H9 (cell line): ENCODE data around the gene NTMT1. TPM values are rescaled to one million over a fixed set of nuclear protein-coding genes. Genes with fewer than 3 reads are reported as not detected.

Source experiments
- DNase-seq: peaks from one replicate; pipeline ENCODE4 v3.0.0-alpha.2; 2017
- H2AFZ ChIP-seq: one replicate; pipeline ENCODE4 v1.6.1; 2013; ENCODE audit warnings: mild to moderate bottlenecking, low read length, control low read depth, moderate library complexity
- H2AK5ac ChIP-seq: 2 replicates; pipeline ENCODE4 v1.6.1; 2013; ENCODE audit warnings: low read length, control low read depth, mixed read lengths; ENCODE audit not compliant: insufficient read length
- H2BK120ac ChIP-seq: one replicate; pipeline ENCODE4 v1.6.1; 2013; ENCODE audit warnings: low read depth, mild to moderate bottlenecking, low read length, control low read depth, inconsistent platforms; ENCODE audit not compliant: poor library complexity, severe bottlenecking
- H2BK12ac ChIP-seq: 2 replicates; pipeline ENCODE4 v1.6.1; 2013; ENCODE audit warnings: low read length, control low read depth, mixed read lengths, low read depth; ENCODE audit not compliant: insufficient read length
- H2BK15ac ChIP-seq: 2 replicates; pipeline ENCODE4 v1.6.1; 2013; ENCODE audit warnings: low read depth, low read length, control low read depth
- H2BK20ac ChIP-seq: one replicate; pipeline ENCODE4 v1.6.1; 2013; ENCODE audit warnings: low read depth, mild to moderate bottlenecking, low read length, control low read depth, inconsistent platforms; ENCODE audit not compliant: poor library complexity, severe bottlenecking
- H2BK5ac ChIP-seq: 2 replicates; pipeline ENCODE4 v1.6.1; 2013; ENCODE audit warnings: low read length, control low read depth, mixed read lengths; ENCODE audit not compliant: insufficient read length
- H3K14ac ChIP-seq: 2 replicates; pipeline ENCODE4 v1.6.1; 2013; ENCODE audit warnings: low read length, control low read depth; ENCODE audit not compliant: insufficient read depth
- H3K18ac ChIP-seq: 2 replicates; pipeline ENCODE4 v1.6.1; 2013; ENCODE audit warnings: low read depth, mild to moderate bottlenecking, mixed read lengths, low read length, control low read depth; ENCODE audit not compliant: insufficient read length
- H3K23ac ChIP-seq: 2 replicates; pipeline ENCODE4 v1.6.1; 2013; ENCODE audit warnings: low read length, control low read depth, mixed read lengths, low read depth; ENCODE audit not compliant: insufficient read length
- H3K23me2 ChIP-seq: 2 replicates; pipeline ENCODE4 v1.6.1; 2013; ENCODE audit warnings: low read depth, mild to moderate bottlenecking, mixed read lengths, low read length, control low read depth; ENCODE audit not compliant: insufficient read length, poor library complexity, severe bottlenecking
- H3K27ac ChIP-seq: 2 replicates; pipeline ENCODE4 v1.5.1; 2013; ENCODE audit warnings: low read length, control low read depth, mixed read lengths, low read depth; ENCODE audit not compliant: insufficient read length
- H3K27me3 ChIP-seq: 2 replicates; pipeline ENCODE4 v1.6.1; 2013; ENCODE audit warnings: low read length, control low read depth, inconsistent platforms; ENCODE audit not compliant: insufficient read depth
- H3K4ac ChIP-seq: 2 replicates; pipeline ENCODE4 v1.6.1; 2013; ENCODE audit warnings: low read depth, mild to moderate bottlenecking, control low read depth, inconsistent platforms, low read length, moderate library complexity
- H3K4me1 ChIP-seq: 2 replicates; pipeline ENCODE4 v1.6.1; 2013; ENCODE audit warnings: low read length, control low read depth, inconsistent platforms; ENCODE audit not compliant: insufficient read depth
- H3K4me2 ChIP-seq: 2 replicates; pipeline ENCODE4 v1.6.1; 2013; ENCODE audit warnings: low read length, control low read depth, mixed read lengths; ENCODE audit not compliant: insufficient read length, insufficient read depth
- H3K56ac ChIP-seq: 2 replicates; pipeline ENCODE4 v1.6.1; 2013; ENCODE audit warnings: low read depth, mild to moderate bottlenecking, mixed read lengths, low read length, control low read depth; ENCODE audit not compliant: insufficient read length
- H3K79me1 ChIP-seq: 2 replicates; pipeline ENCODE4 v1.6.1; 2013; ENCODE audit warnings: low read depth, mild to moderate bottlenecking, moderate library complexity, low read length, control low read depth, inconsistent platforms; ENCODE audit not compliant: insufficient read depth, poor library complexity, severe bottlenecking
- H3K79me2 ChIP-seq: 2 replicates; pipeline ENCODE4 v1.6.1; 2013; ENCODE audit warnings: low read length, control low read depth, inconsistent platforms; ENCODE audit not compliant: insufficient read depth
- H3K9ac ChIP-seq: 2 replicates; pipeline ENCODE4 v1.6.1; 2013; ENCODE audit warnings: low read length, control low read depth, mixed read lengths; ENCODE audit not compliant: insufficient read length; ENCODE audit errors: extremely low read depth
- H3K9me3 ChIP-seq: one replicate; pipeline ENCODE4 v1.6.1; 2013; ENCODE audit warnings: low read depth, low read length, inconsistent platforms; ENCODE audit not compliant: control insufficient read depth
- H3T11ph ChIP-seq: one replicate; pipeline ENCODE4 v1.6.1; 2013; ENCODE audit warnings: mild to moderate bottlenecking, low read length, control low read depth, inconsistent platforms
- H4K20me1 ChIP-seq: one replicate; pipeline ENCODE4 v1.6.1; 2013; ENCODE audit not compliant: control insufficient read depth, insufficient read length, insufficient read depth
- H4K5ac ChIP-seq: 2 replicates; pipeline ENCODE4 v1.6.1; 2013; ENCODE audit warnings: low read depth, mild to moderate bottlenecking, mixed read lengths, low read length, control low read depth; ENCODE audit not compliant: insufficient read length
- H4K8ac ChIP-seq: replicated peaks from 2 replicates; pipeline ENCODE4 v1.6.1; 2013; ENCODE audit warnings: low read length, control low read depth, mixed read lengths, low read depth; ENCODE audit not compliant: insufficient read length
- H4K91ac ChIP-seq: 2 replicates; pipeline ENCODE4 v1.6.1; 2013; ENCODE audit warnings: low read depth, mild to moderate bottlenecking, moderate library complexity, mixed read lengths, low read length, control low read depth; ENCODE audit not compliant: insufficient read length
- H3K27ac Mint-ChIP-seq, 3 experiments: 2 replicates in 2 of 3; 3 replicates in 1 of 3; pipeline ENCODE4 v1.8.0; 2020 to 2021; ENCODE audit warnings: mixed read lengths in 3 of 3, mild to moderate bottlenecking in 1 of 3, moderate library complexity in 1 of 3
- H3K27me3 Mint-ChIP-seq: 2 replicates; pipeline ENCODE4 v1.8.0; 2021; ENCODE audit warnings: low read depth, mild to moderate bottlenecking, moderate library complexity, mixed read lengths
- H3K36me3 Mint-ChIP-seq, 3 experiments: 2 replicates in 2 of 3; 3 replicates in 1 of 3; pipeline ENCODE4 v1.8.0; 2020 to 2021; ENCODE audit warnings: low read depth in 3 of 3, mixed read lengths in 3 of 3; ENCODE audit not compliant: insufficient read depth in 1 of 3
- H3K4me1 Mint-ChIP-seq, 2 experiments: 2 replicates each; pipeline ENCODE4 v1.8.0; 2020; ENCODE audit warnings: mixed read lengths in 2 of 2
- H3K4me3 Mint-ChIP-seq, 2 experiments: 2 replicates in 1 of 2; 3 replicates in 1 of 2; pipeline ENCODE4 v1.8.0; 2020 to 2021; ENCODE audit warnings: mild to moderate bottlenecking in 2 of 2, mixed read lengths in 2 of 2, moderate library complexity in 1 of 2
- H3K9me3 Mint-ChIP-seq, 2 experiments: 2 replicates in 1 of 2; 3 replicates in 1 of 2; pipeline ENCODE4 v1.8.0; 2020; ENCODE audit warnings: mild to moderate bottlenecking in 2 of 2, mixed read lengths in 2 of 2, moderate library complexity in 1 of 2
- CTCF ChIP-seq: fragments of 200-600 bp; sonication (generic); conservative IDR thresholded peaks from 3 replicates; pipeline ENCODE4 v1.8.0; 2021; ENCODE audit warnings: antibody characterized with exemption, mild to moderate bottlenecking
- WGBS: extraction: QIAGEN DNeasy Blood & Tissue Kit; methylation state at CpG from one replicate; pipeline ENCODE4 v1.1.7; 2013; ENCODE audit warnings: missing lambda C conversion rate, low lambda C conversion rate, mixed read lengths; ENCODE audit not compliant: insufficient read length; ENCODE audit errors: extremely low coverage; 5-methylcytosine and 5-hydroxymethylcytosine counted together
- total RNA-seq: library from RNA; stranded (reverse); gene quantifications from 2 replicates; pipeline ENCODE4 v1.2.1, GENCODE V29; 2021

Gene NTMT1
- total RNA-seq, 1 experiment from 2014 or later, result 57.9 TPM

GRCh38 chr9:129678844-129679243 is 52.9 kb downstream of the NTMT1 start:
- no peaks in the 10 kb centered on the region for H3K79me1 ChIP-seq
- no peaks in the 10 kb centered on the region for H3K9me3 Mint-ChIP-seq
- H3K18ac ChIP-seq, result no peak overlapping the region
- no peak overlapping the region for H3K27ac Mint-ChIP-seq
- H3K4me1 ChIP-seq, result no peaks in the 10 kb centered on the region
- H3K4ac ChIP-seq, result no peak overlapping the region
- no peak overlapping the region for H3T11ph ChIP-seq
- WGBS, result no CpG with 5 or more reads among the region's 9 CpGs
- H3K4me2 ChIP-seq, result no peak overlapping the region
- H3K79me2 ChIP-seq, result no peaks in the 10 kb centered on the region
- no peak overlapping the region for H4K91ac ChIP-seq
- no peak overlapping the region for H3K4me3 Mint-ChIP-seq
- H3K27me3 ChIP-seq, result no peaks in the 10 kb centered on the region
- H2BK15ac ChIP-seq, result no peak overlapping the region
- H3K36me3 Mint-ChIP-seq, result no peaks in the 10 kb centered on the region
- no peak overlapping the region for H2BK5ac ChIP-seq
- H3K23ac ChIP-seq, result no peak overlapping the region
- H4K8ac ChIP-seq, result no peak overlapping the region
- H2BK20ac ChIP-seq, result no peak overlapping the region
- H3K23me2 ChIP-seq, result no peaks in the 10 kb centered on the region
- no peaks in the 10 kb centered on the region for H3K9me3 ChIP-seq
- no peak overlapping the region for H2BK120ac ChIP-seq
- peaks cover 7 to 26% of the 10 kb centered on the region in 2 experiments for H3K4me1 Mint-ChIP-seq
- H3K14ac ChIP-seq, result no peak overlapping the region
- no peak overlapping the region for H3K56ac ChIP-seq
- TF ChIP-seq CTCF, result no peak
- no peak overlapping the region for H3K9ac ChIP-seq
- H2AFZ ChIP-seq, result no peak overlapping the region
- no peak overlapping the region for H2AK5ac ChIP-seq
- H3K27ac ChIP-seq, result no peak overlapping the region
- no peaks in the 10 kb centered on the region for H4K20me1 ChIP-seq
- DNase-seq, result no peak
- H3K27me3 Mint-ChIP-seq, result peaks cover 8% of the 10 kb centered on the region
- no peak overlapping the region for H2BK12ac ChIP-seq
- no peak overlapping the region for H4K5ac ChIP-seq
